ENCODE measurements around the gene ZBTB20.
A peak's percentile ranks its signal among the peaks of the same experiment; 100 is the strongest.

Gene ZBTB20

GRCh38 chr3:114308377-114308776, 838.7 kb downstream of the ZBTB20 start:
- DNase-seq, result no peak

DNA sequence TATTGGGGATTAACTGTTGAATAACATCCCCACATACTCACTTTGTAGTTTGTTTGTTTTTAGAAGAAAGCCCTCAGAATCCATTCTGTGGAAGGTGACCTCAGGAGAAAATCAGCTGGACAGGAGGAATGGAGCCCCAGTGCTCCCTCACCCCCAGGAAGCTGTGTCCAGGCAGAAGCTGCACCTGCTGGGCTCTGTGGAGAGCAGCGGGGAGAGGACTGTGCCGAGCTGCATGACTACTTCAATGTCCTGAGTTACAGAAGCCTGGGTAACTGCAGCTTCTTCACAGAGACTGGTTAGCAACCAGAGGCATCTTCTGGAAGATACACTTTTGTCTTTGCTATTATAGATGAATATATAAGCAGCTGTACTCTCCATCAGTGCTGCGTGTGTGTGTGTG, 839.3 kb downstream of the ZBTB20 start:
- DNase-seq, result no peak

- DNase-seq, result no peak
Observed at GRCh38 chr3:114307222-114307830, 839.8 kb downstream of the ZBTB20 start.

DNA sequence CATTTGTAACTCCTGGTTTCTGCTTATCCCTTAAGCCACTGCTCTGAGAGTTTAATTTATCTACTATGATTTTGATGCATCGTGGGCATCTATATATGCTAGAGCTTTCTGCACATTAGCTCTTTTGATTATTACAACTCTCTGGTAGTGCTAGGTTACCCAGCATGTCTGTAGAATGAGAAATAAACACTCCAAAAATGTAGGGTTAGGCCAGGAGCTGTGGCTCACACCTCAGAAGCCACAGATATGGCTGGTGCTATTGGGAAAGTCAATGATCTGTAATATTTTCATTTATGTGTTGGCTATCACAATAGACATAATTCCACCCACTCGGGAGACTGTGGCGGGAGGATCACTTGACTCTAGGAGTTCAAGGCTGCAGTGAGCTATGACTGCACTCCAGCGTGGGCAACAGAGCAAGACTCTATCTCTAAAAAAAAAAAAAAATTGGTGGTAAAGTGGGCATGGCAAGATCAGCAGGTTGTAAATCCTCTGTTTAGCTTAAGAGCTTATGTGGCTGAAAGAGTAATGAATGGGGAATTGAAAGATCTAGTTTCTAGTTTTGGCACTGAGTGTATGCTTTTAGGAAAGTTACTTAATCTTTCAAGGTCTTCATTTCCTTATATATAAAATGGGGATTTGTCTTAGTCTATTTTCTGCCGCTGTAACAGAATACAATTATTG, 847.0 kb downstream of the ZBTB20 start:
- no peak for DNase-seq

GRCh38 chr3:114299421-114299820, 847.7 kb downstream of the ZBTB20 start:
- no peak for DNase-seq

- DNase-seq, result no peak
Observed at GRCh38 chr3:114295946-114296345, 851.1 kb downstream of the ZBTB20 start.

- DNase-seq, result no peak
Observed at GRCh38 chr3:114294940-114295480, 852.1 kb downstream of the ZBTB20 start.

- no peak for DNase-seq
Observed at GRCh38 chr3:114293838-114294535, 853.1 kb downstream of the ZBTB20 start, which contains the start of gene TIGIT. Gene TIGIT, plus strand, starts transcription at chr3:114294028. Its CDS starts 34 bp downstream, at chr3:114294062.

GRCh38 chr3:114290911-114291901, 855.9 kb downstream of the ZBTB20 start:
- peak in 30 of 51 donors; percentile 2 to 40 (median 10) for DNase-seq

DNA sequence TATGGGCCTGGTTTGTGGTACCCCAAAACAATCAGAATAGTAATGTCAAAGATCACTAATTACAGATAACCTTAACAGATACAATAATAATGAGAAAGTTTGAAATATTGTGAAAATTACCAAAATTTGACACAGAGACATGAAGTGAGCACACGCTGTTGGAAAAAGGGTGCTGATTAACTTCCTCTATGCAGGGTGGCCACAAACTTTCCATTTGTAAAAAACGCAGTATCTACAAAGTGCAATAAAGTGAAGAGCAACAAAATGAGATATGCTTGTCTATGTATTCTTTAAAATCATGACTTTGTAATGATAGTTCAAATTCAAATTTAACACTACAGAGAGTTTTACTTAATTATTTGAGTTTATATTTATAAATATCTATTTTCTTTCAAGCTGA, 860.8 kb downstream of the ZBTB20 start:
- no peak for DNase-seq

DNA sequence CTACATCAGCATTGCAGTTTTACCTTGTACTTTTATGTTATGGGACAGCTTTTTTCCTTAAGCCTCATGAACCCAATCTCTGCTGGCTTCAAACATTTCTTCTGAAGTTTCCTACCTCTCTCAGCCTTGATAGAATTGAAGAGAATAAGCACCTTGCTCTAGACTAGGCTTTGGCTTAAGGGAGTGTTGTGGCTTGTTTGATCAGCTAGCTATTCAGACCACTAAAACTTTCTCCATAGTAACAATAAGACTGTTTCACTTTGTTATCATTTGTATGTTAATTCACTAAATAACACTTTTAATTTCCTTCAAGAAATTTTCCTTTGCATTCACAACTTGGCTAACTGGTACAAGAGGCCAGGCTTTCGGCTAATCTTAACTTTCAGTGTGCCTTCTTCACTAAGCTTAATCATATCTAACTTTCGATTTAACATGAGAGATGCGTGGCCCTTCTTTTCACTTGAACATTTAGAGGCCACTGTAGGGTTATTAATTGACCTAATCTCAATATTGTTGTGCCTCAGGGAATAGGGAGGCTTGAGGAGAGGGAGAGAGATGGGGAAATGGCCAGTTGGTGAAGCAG, 861.3 kb downstream of the ZBTB20 start:
- no peak for DNase-seq

DNA sequence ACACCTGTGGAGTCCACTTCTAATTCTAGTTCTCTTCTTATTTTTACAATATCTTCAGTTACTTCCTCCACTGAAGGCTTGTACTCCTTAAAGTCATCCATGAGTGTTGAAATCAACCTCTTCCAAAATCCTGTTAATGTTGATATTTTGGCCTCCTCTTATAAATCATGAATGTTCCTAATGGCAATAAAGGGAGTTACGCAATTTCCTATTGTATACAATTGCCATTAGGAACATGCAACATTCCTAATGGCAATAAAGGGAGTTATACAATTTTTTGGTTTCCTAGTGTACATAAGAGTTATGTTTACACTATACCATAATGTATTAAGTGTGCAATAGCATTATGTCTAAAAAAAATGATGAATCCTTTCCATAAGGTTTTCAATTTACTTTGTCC, 862.4 kb downstream of the ZBTB20 start:
- DNase-seq, result no peak

Data from hypothalamus (tissue), 51 donors.